ENCODE data around the gene SMPDL3B.

SMPDL3B gene

GRCh38 chr1:27891196-27891889 lies 43.5 kb upstream of the SMPDL3B start:
- TF ChIP-seq CTCF (IDR thresholded peaks at IDR 0.05): no peak

- TF ChIP-seq CTCF (IDR thresholded peaks at IDR 0.05): no peak
Observed at GRCh38 chr1:27894521-27894920, 40.3 kb upstream of the SMPDL3B start.

- TF ChIP-seq CTCF (IDR thresholded peaks at IDR 0.05): no peak
Observed at GRCh38 chr1:27906759-27907158, 28.0 kb upstream of the SMPDL3B start.

- TF ChIP-seq CTCF (IDR thresholded peaks at IDR 0.05): no peak
Observed at GRCh38 chr1:27912429-27912828, 22.4 kb upstream of the SMPDL3B start.

DNA sequence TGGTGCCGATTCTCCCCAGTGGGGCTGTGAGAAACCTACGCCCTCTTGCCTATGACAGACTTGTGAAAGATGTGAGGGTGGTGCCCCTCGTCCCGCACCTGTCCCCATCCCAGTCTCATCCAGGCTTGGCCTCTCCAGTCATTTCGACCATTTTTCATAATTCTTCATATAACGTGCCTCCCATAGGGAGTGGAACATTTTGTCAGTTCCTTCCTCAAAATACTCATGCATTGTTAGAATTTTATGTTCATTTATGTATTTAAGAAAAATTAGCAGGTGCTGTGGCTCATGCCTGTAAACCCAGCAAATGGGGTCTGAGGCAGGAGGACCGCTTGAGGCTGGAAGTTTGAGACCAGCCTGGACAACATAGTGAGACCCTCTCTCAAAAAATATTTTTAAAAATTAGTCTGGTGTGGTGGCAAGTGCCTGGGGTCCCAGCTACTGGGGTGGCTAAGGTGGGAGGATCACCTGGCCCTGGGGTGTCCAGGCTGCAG lies 19.7 kb upstream of the SMPDL3B start:
- no peak for TF ChIP-seq CTCF (IDR thresholded peaks at IDR 0.05)

DNA sequence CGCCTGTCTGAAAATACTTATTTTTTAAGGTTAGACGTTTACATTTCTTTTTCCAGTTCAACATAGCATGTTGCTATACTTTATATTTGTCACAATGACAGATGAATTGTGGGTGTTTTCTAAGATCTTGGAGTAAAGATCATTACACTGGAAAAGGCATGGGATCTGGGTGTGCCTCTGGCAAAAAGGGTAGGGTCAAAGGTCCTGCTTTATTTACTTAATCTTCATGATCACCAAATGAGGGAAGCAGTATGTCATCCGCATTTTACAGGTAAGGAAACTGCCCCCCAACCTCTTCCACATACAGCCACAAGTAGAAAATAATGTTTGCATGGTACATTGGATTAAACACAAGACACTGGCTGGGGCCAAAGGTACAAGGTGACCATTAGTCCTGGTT lies 12.5 kb upstream of the SMPDL3B start:
- no peak for TF ChIP-seq CTCF (IDR thresholded peaks at IDR 0.05)

GRCh38 chr1:27928216-27928954 lies 6.4 kb upstream of the SMPDL3B start:
- TF ChIP-seq CTCF (IDR thresholded peaks at IDR 0.05): no peak

Data from LNCAP (cell line).